Lung (tissue), 12 donors: ENCODE results near the gene PRDM16. TPM values are rescaled to one million over a fixed set of nuclear protein-coding genes. Genes with fewer than 3 reads are reported as not detected.

ENCODE experiments used
- ATAC-seq: fragments of 200-7000 bp; cut with Tn5 transposase; one replicate; pipeline ENCODE4 v1.9.1; 2020; ENCODE audit warnings: moderate number of reproducible peaks; ENCODE audit not compliant: insufficient read depth, low FRiP score
- DNase-seq, 3 donors: peaks; one replicate each; pipeline ENCODE4 v3.0.0-alpha.2; 2013 to 2017
- H3K27ac ChIP-seq, 2 donors: one replicate each; pipeline ENCODE4 v1.5.1; 2013; ENCODE audit warnings: mild to moderate bottlenecking in 2 of 2, moderate library complexity in 2 of 2, control low read depth in 1 of 2, inconsistent platforms in 1 of 2, low read depth in 1 of 2, low read length in 1 of 2
- H3K27me3 ChIP-seq, 3 donors: one replicate each; pipeline ENCODE4 v1.5.1; 2013; ENCODE audit warnings: low read length in 2 of 3; ENCODE audit not compliant: control insufficient read depth in 3 of 3, insufficient read depth in 3 of 3
- H3K36me3 ChIP-seq, 4 donors: one replicate each; pipeline ENCODE4 v1.5.1; 2013; ENCODE audit warnings: low read length in 4 of 4, mild to moderate bottlenecking in 1 of 4, moderate library complexity in 1 of 4; ENCODE audit not compliant: control insufficient read depth in 4 of 4, insufficient read depth in 4 of 4
- H3K4me1 ChIP-seq, 5 donors: one replicate each; pipeline ENCODE4 v1.5.1; 2013; ENCODE audit warnings: low read length in 5 of 5, mild to moderate bottlenecking in 2 of 5, moderate library complexity in 1 of 5; ENCODE audit not compliant: control insufficient read depth in 5 of 5, insufficient read depth in 5 of 5
- H3K4me3 ChIP-seq: one replicate; pipeline ENCODE4 v1.5.1; 2013; ENCODE audit warnings: mild to moderate bottlenecking, control low read depth, moderate library complexity
- H3K9ac ChIP-seq, 2 donors: one replicate each; pipeline ENCODE4 v1.5.1; 2013; ENCODE audit warnings: low read length in 2 of 2, control low read depth in 1 of 2; ENCODE audit not compliant: insufficient read depth in 1 of 2
- H3K9me3 ChIP-seq, 4 donors: one replicate each; pipeline ENCODE4 v1.5.1; 2013; ENCODE audit warnings: low read length in 3 of 4, mild to moderate bottlenecking in 1 of 4, moderate library complexity in 1 of 4; ENCODE audit not compliant: control insufficient read depth in 4 of 4, insufficient read depth in 3 of 4
- CTCF ChIP-seq: IDR thresholded peaks from 2 replicates; pipeline ENCODE4 v1.5.1; 2012; ENCODE audit warnings: mild to moderate bottlenecking; ENCODE audit errors: control extremely low read depth, extremely low read depth
- WGBS, 2 donors: extraction: QIAGEN DNeasy Blood & Tissue Kit; methylation state at CpG; one replicate each; pipeline ENCODE4 v1.1.7; 2013; 5-methylcytosine and 5-hydroxymethylcytosine counted together
- polyA plus RNA-seq, 2 donors: library from polyadenylated mRNA; stranded (reverse); fragments of 200-250 nt; gene quantifications; one replicate each; pipeline ENCODE4 v1.2.1, GENCODE V29; 2013
- total RNA-seq, 2 donors: library from RNA; depleted of rRNA in 1 of 2; stranded (reverse); fragments of >200 nt in 1 of 2; gene quantifications; one replicate each; pipeline ENCODE4 v1.2.1, GENCODE V29; 2014 to 2021
- donor health status: control.
- donor health status: control.
- donor health status: Bipolar disorder and iron deficiency.
- donor health status: healthy.
- donor health status: DM: yes; HTN: yes; CAD: no.

The PRDM16 gene
- total and polyA plus RNA-seq, 4 donors: 2.4 to 36.5 (median 13.1) TPM

GRCh38 chr1:3356827-3357460, 287.9 kb downstream of the PRDM16 start:
- H3K27me3 ChIP-seq: peaks cover 0 to 29% (median 10%) of the 10 kb centered on the region in 3 donors
- WGBS, 2 donors: 77 to 88% methylated on average over 21 of the region's 21 CpGs

GRCh38 chr1:3357526-3358297, 288.7 kb downstream of the PRDM16 start:
- H3K9ac ChIP-seq: no peak overlapping the region
- no peak for TF ChIP-seq CTCF
- peaks cover 0 to 30% (median 12%) of the 10 kb centered on the region in 3 donors for H3K27me3 ChIP-seq
- no peak overlapping the region for H3K27ac ChIP-seq
- H3K9me3 ChIP-seq: no peaks in the 10 kb centered on the region
- WGBS, 2 donors: 73 to 75% methylated on average over 25 of the region's 25 CpGs
- H3K4me1 ChIP-seq: peaks cover 0 to 8% (median 0%) of the 10 kb centered on the region in 5 donors
- no peak for ATAC-seq
- DNase-seq: no peak
- no peaks in the 10 kb centered on the region for H3K36me3 ChIP-seq
- no peak overlapping the region for H3K4me3 ChIP-seq

More at GRCh38 chr1:3356827-3357460, 287.9 kb downstream of the PRDM16 start:
- no peak for ATAC-seq
- TF ChIP-seq CTCF: no peak
- H3K27ac ChIP-seq: no peak overlapping the region
- H3K4me1 ChIP-seq: peaks cover 0 to 12% (median 1%) of the 10 kb centered on the region in 5 donors
- no peak overlapping the region for H3K9ac ChIP-seq
- no peaks in the 10 kb centered on the region for H3K36me3 ChIP-seq
- H3K9me3 ChIP-seq: no peaks in the 10 kb centered on the region
- H3K4me3 ChIP-seq: no peak overlapping the region
- DNase-seq: no peak

- no peak for TF ChIP-seq CTCF
- no peak overlapping the region for H3K4me3 ChIP-seq
- H3K4me1 ChIP-seq: no peaks in the 10 kb centered on the region
- ATAC-seq (no peak), DNase-seq (no peak)
- no peaks in the 10 kb centered on the region for H3K36me3 ChIP-seq
- H3K9ac ChIP-seq: no peak overlapping the region
- H3K27me3 ChIP-seq: peaks cover 0 to 38% (median 12%) of the 10 kb centered on the region in 3 donors
- 58 to 73% methylated on average over 10 of the region's 10 CpGs for WGBS, 2 donors
- no peak overlapping the region for H3K27ac ChIP-seq
- no peaks in the 10 kb centered on the region for H3K9me3 ChIP-seq
Observed at GRCh38 chr1:3359351-3359750, 290.3 kb downstream of the PRDM16 start.
